K562 (cell line): ENCODE results near the gene ULBP1. TPM values are rescaled to one million over a fixed set of nuclear protein-coding genes. Genes with fewer than 3 reads are reported as not detected.
"Not testable (repeated sequence)": the region's sequence is repeated elsewhere in the genome, so short reads cannot be mapped to it uniquely, and the experiment has no call there.

ENCODE experiments used
- ATAC-seq: fragments of 200-7000 bp; cut with Tn5 transposase; 3 replicates; pipeline ENCODE4 v1.9.1; 2020; ENCODE audit warnings: moderate library complexity
- BruUV-seq: library from RNA; stranded (reverse); fragments of 400-500 nt; replicated peaks from 2 replicates; lab custom pipeline; 2021; lab: Mats Ljungman, UMichigan
- CTCF ChIA-PET: fragments of 300-600 bp; formaldehyde crosslinking; extraction: SDS; loops from one replicate; lab custom pipeline; 2021; ENCODE audit warnings: low intra/inter-chr PET ratio; lab: Yijun Ruan, JAX
- POLR2A ChIA-PET: fragments of 300-600, 350-650 bp; sonication (Branson Sonifier 250); formaldehyde crosslinking; extraction: SDS; loops from one replicate; lab custom pipeline; 2021; ENCODE audit warnings: antibody characterized with exemption, inconsistent platforms; lab: Yijun Ruan, JAX
- DNase-seq, 4 experiments: peaks; one replicate each; pipeline versions ENCODE4 v3.0.0 to v3.0.0-alpha.2; 2011 to 2018; ENCODE audit warnings: low spot score in 3 of 4, mixed read lengths in 3 of 4; ENCODE audit errors: extremely low read depth in 1 of 4
- FAIRE-seq: peaks from 2 replicates; lab custom pipeline; 2011; peaks lifted over from hg19 to GRCh38; lab: Jason Lieb, UNC
- H2AFZ ChIP-seq: 2 replicates; pipeline ENCODE4 v1.6.0; 2011; ENCODE audit warnings: low read depth, low read length, control low read depth, inconsistent platforms
- H3K27ac ChIP-seq: fragments of 200-600 bp; 3 replicates; pipeline ENCODE4 v1.8.0; 2011; ENCODE audit warnings: low read depth, mild to moderate bottlenecking, control low read depth, inconsistent platforms, low read length, moderate library complexity, mixed read lengths; ENCODE audit errors: extremely low read depth
- H3K27me3 ChIP-seq, 2 experiments: fragments of 300-600 bp in 1 of 2; 2 replicates in 1 of 2; 3 replicates in 1 of 2; pipeline versions ENCODE4 v1.6.0 to v1.8.0; 2011; ENCODE audit warnings: inconsistent platforms in 2 of 2, low read length in 2 of 2, mild to moderate bottlenecking in 1 of 2, mixed read lengths in 1 of 2, moderate library complexity in 1 of 2; ENCODE audit not compliant: control insufficient read depth in 2 of 2, insufficient read depth in 2 of 2
- H3K36me3 ChIP-seq: fragments of 300-600 bp; 3 replicates; pipeline ENCODE4 v1.8.0; 2011; ENCODE audit warnings: mild to moderate bottlenecking, low read length, inconsistent platforms; ENCODE audit not compliant: control insufficient read depth, insufficient read depth
- H3K4me1 ChIP-seq, 2 experiments: fragments of 200-600 bp in 1 of 2; replicated peaks in 1 of 2; 2 replicates in 1 of 2; 3 replicates in 1 of 2; pipeline versions ENCODE4 v1.5.1 to v1.8.0; 2011; ENCODE audit warnings: inconsistent platforms in 2 of 2, low read length in 2 of 2, mild to moderate bottlenecking in 1 of 2, mixed read lengths in 1 of 2, moderate library complexity in 1 of 2; ENCODE audit not compliant: control insufficient read depth in 2 of 2, insufficient read depth in 2 of 2
- H3K4me2 ChIP-seq: 2 replicates; pipeline ENCODE4 v1.6.1; 2011; ENCODE audit warnings: low read length, control low read depth, inconsistent platforms, mixed read lengths; ENCODE audit not compliant: insufficient read depth
- H3K4me3 ChIP-seq: fragments of 200-600 bp; sonication (generic), shearing (Covaris generic); 2 replicates; pipeline ENCODE4 v1.5.1; 2016; ENCODE audit warnings: control low read depth, inconsistent platforms
- H3K79me2 ChIP-seq: fragments of 200-600 bp; 3 replicates; pipeline ENCODE4 v1.8.0; 2011; ENCODE audit warnings: low read length, inconsistent platforms; ENCODE audit not compliant: control insufficient read depth, insufficient read depth
- H3K9ac ChIP-seq, 2 experiments: 2 replicates each; pipeline versions ENCODE4 v1.6.0 to v1.6.1; 2011; ENCODE audit warnings: low read depth in 2 of 2, low read length in 2 of 2, control low read depth in 1 of 2, inconsistent platforms in 1 of 2, mild to moderate bottlenecking in 1 of 2, mixed read lengths in 1 of 2; ENCODE audit not compliant: insufficient read depth in 1 of 2
- H3K9me1 ChIP-seq: one replicate; pipeline ENCODE4 v1.6.0; 2011; ENCODE audit warnings: inconsistent platforms, mild to moderate bottlenecking, low read length, moderate library complexity; ENCODE audit not compliant: control insufficient read depth, insufficient read depth
- H3K9me3 ChIP-seq: replicated peaks from 2 replicates; pipeline ENCODE4 v1.5.1; 2011; ENCODE audit warnings: low read depth, low read length, inconsistent platforms; ENCODE audit not compliant: control insufficient read depth, insufficient read depth
- H4K20me1 ChIP-seq: replicated peaks from 2 replicates; pipeline ENCODE4 v1.6.1; 2011; ENCODE audit warnings: low read length, inconsistent platforms, mixed read lengths; ENCODE audit not compliant: control insufficient read depth, insufficient read depth
- WGBS: fragments of 100-300 bp; shearing (Covaris generic); methylation state at CpG from one replicate; pipeline ENCODE4 v1.1.6; 2016; ENCODE audit warnings: low coverage, mixed read lengths; ENCODE audit not compliant: insufficient coverage; ENCODE audit errors: missing lambda C conversion rate; 5-methylcytosine and 5-hydroxymethylcytosine counted together
- in situ Hi-C: fragments of 300-500 bp; cut with MboI; formaldehyde crosslinking; loops from 4 replicates; pipeline ENCODE4 v1.15.0; 2018; ENCODE audit warnings: inconsistent platforms, mixed read lengths
- intact Hi-C: fragments of 100-400 bp; cut with micrococcal nuclease; formaldehyde crosslinking; loops from 2 replicates; pipeline ENCODE4 v1.14.2; 2022
- polyA plus RNA-seq, 8 experiments: library from polyadenylated mRNA; depleted of rRNA in 4 of 8; stranded (reverse) in 5 of 8; unstranded in 3 of 8; fragments of >200 nt; fragmentation: Nextera tagmentation in 2 of 8; fragmentation: Illumina TruSeq in 1 of 8; extraction: Ambion mirVana in 2 of 8; extraction: Trizol in 1 of 8; gene quantifications; 2 replicates each; pipeline versions ENCODE4 v1.2.1 to v1.2.3, GENCODE V29; 2011 to 2014; ENCODE audit warnings: inconsistent platforms in 1 of 8, missing spikeins in 1 of 8
- total RNA-seq, 7 experiments: library from RNA; depleted of rRNA in 6 of 7; stranded (reverse); fragments of >200 nt in 6 of 7; fragmentation: Illumina TruSeq in 2 of 7; extraction: Trizol in 2 of 7; gene quantifications; 2 replicates each; pipeline versions ENCODE4 v1.2.1 to v1.2.3, GENCODE V29; 2011 to 2021; ENCODE audit warnings: low replicate concordance in 1 of 7
- TF ChIP-seq, protein P1 (sequence below): fragments of 450-650 bp; IDR thresholded peaks from 2 replicates; pipeline ENCODE4 v1.6.1; 2018; ENCODE audit not compliant: partially characterized antibody
- TF ChIP-seq, protein P2 (sequence below): fragments of 450-650 bp; IDR thresholded peaks from 2 replicates; pipeline ENCODE4 v1.6.1; 2017; ENCODE audit warnings: antibody characterized with exemption, mild to moderate bottlenecking

The ULBP1 gene
- total and polyA plus RNA-seq, 9 of the 15 experiments (the other 6 are each of a cell fraction or from before 2014, with no cell fraction given), result 0.33 to 6.0 (median 2.5) TPM

DNA sequence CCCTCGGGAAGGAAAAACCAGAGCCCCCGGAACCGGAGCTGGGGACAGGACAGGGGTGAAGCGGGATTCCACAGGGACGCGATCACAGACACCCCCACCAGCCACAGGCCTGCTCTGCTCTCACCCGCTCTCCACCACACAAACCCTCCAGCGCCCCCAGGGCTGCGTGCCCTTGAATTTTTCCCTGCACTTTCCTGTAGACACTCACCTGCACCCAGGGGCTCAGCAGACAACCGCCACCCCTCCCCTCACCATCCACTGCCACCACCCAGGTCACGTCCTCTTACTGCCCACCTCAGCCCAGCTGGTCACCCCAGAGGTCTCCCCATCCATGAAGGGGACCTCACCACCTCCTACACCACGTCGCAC is 21.3 kb upstream of the ULBP1 start:
- Histone ChIP-seq H3K79me2 (no peaks in the 10 kb centered on the region), H3K9me3 (no peaks in the 10 kb centered on the region), H3K9me1 (no peaks in the 10 kb centered on the region), H3K4me1 (peaks cover 0 to 26% of the 10 kb centered on the region in 2 experiments; a peak in 2 of 5 replicates), H3K4me2 (peak overlapping the region; percentile 82; the same call in 1 of the 2 replicates), H3K9ac (peak overlapping the region in 1 of 2 experiments; percentile 79; a peak in 2 of 4 replicates), H3K36me3 (no peaks in the 10 kb centered on the region), H3K27ac (no peak overlapping the region), H3K4me3 (peak overlapping the region; percentile 43), H3K27me3 (peaks cover 12 to 52% of the 10 kb centered on the region in 2 experiments; a peak in 4 of 5 replicates), H4K20me1 (no peaks in the 10 kb centered on the region), H2AFZ (peak overlapping the region; percentile 92; the same call in 1 of the 2 replicates)
- intact Hi-C loops (no loop called here), in situ Hi-C loops (loop anchor here (10.0 kb wide), 1 partner anchor 462 kb away; no protein-coding TSS in a partner anchor)
- TF ChIP-seq, protein P1, sequence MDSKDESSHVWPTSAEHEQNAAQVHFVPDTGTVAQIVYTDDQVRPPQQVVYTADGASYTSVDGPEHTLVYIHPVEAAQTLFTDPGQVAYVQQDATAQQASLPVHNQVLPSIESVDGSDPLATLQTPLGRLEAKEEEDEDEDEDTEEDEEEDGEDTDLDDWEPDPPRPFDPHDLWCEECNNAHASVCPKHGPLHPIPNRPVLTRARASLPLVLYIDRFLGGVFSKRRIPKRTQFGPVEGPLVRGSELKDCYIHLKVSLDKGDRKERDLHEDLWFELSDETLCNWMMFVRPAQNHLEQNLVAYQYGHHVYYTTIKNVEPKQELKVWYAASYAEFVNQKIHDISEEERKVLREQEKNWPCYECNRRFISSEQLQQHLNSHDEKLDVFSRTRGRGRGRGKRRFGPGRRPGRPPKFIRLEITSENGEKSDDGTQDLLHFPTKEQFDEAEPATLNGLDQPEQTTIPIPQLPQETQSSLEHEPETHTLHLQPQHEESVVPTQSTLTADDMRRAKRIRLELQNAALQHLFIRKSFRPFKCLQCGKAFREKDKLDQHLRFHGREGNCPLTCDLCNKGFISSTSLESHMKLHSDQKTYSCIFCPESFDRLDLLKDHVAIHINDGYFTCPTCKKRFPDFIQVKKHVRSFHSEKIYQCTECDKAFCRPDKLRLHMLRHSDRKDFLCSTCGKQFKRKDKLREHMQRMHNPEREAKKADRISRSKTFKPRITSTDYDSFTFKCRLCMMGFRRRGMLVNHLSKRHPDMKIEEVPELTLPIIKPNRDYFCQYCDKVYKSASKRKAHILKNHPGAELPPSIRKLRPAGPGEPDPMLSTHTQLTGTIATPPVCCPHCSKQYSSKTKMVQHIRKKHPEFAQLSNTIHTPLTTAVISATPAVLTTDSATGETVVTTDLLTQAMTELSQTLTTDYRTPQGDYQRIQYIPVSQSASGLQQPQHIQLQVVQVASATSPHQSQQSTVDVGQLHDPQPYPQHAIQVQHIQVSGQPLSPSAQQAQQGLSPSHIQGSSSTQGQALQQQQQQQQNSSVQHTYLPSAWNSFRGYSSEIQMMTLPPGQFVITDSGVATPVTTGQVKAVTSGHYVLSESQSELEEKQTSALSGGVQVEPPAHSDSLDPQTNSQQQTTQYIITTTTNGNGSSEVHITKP, result peak; percentile 19
- TF ChIP-seq, protein P2, sequence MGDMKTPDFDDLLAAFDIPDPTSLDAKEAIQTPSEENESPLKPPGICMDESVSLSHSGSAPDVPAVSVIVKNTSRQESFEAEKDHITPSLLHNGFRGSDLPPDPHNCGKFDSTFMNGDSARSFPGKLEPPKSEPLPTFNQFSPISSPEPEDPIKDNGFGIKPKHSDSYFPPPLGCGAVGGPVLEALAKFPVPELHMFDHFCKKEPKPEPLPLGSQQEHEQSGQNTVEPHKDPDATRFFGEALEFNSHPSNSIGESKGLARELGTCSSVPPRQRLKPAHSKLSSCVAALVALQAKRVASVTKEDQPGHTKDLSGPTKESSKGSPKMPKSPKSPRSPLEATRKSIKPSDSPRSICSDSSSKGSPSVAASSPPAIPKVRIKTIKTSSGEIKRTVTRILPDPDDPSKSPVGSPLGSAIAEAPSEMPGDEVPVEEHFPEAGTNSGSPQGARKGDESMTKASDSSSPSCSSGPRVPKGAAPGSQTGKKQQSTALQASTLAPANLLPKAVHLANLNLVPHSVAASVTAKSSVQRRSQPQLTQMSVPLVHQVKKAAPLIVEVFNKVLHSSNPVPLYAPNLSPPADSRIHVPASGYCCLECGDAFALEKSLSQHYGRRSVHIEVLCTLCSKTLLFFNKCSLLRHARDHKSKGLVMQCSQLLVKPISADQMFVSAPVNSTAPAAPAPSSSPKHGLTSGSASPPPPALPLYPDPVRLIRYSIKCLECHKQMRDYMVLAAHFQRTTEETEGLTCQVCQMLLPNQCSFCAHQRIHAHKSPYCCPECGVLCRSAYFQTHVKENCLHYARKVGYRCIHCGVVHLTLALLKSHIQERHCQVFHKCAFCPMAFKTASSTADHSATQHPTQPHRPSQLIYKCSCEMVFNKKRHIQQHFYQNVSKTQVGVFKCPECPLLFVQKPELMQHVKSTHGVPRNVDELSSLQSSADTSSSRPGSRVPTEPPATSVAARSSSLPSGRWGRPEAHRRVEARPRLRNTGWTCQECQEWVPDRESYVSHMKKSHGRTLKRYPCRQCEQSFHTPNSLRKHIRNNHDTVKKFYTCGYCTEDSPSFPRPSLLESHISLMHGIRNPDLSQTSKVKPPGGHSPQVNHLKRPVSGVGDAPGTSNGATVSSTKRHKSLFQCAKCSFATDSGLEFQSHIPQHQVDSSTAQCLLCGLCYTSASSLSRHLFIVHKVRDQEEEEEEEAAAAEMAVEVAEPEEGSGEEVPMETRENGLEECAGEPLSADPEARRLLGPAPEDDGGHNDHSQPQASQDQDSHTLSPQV, result no peak
- CTCF ChIA-PET, result interaction anchor here (0.6 kb wide), 1 partner anchor 63 kb away, joined by 3 read pairs; no protein-coding TSS in a partner anchor
- no peak for FAIRE-seq
- WGBS, result 17% methylated on average over 12 of the region's 13 CpGs
- peak; percentile 3 for ATAC-seq
- POLR2A ChIA-PET, result interaction anchor here (0.6 kb wide), 1 partner anchor 70 kb away, joined by 3 read pairs; no protein-coding TSS in a partner anchor
- DNase-seq, result no peak
- BruUV-seq, result no TSS peak

DNA sequence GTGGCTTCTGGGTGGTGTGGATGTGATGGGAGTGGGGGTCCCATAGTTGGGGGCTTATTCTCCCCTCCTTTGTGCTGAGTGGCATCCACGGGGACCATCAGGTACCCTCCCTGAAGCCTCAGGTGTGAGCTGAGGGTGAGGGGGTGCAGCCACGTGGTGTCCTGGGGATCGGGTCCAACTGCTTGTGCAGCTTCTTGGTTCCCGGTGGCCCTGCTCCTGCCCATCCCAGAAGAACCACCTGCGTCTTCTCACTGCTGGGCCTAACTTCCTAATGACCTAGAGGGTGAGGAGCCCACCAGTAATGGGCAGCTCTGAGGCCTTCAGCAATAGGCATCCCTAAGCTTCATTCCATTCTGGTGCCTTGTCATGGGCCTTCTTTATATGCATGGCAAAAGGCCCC is 20.4 kb upstream of the ULBP1 start:
- WGBS, result 0% methylated on average over 5 of the region's 5 CpGs
- intact Hi-C loops, H3K4me2 ChIP-seq, H2AFZ ChIP-seq, H3K36me3 ChIP-seq, CTCF ChIA-PET, H3K9ac ChIP-seq, ATAC-seq, H4K20me1 ChIP-seq, FAIRE-seq, H3K9me3 ChIP-seq, H3K4me3 ChIP-seq, DNase-seq, POLR2A ChIA-PET, BruUV-seq, H3K27ac ChIP-seq, H3K9me1 ChIP-seq, H3K79me2 ChIP-seq: not testable (repeated sequence)
- in situ Hi-C loops, result loop anchor here (10.0 kb wide), 1 partner anchor 461 kb away; no protein-coding TSS in a partner anchor
- Histone ChIP-seq H3K27me3 (peaks cover 10 to 54% of the 10 kb centered on the region in 2 experiments; a peak in 4 of 5 replicates), H3K4me1 (peaks cover 0 to 24% of the 10 kb centered on the region in 2 experiments; a peak in 2 of 5 replicates)
